GM18868 (cell line): ENCODE measurements around the gene CCNB2.
"Not testable (repeated sequence)": the region's sequence is repeated elsewhere in the genome, so short reads cannot be mapped to it uniquely, and the experiment has no call there.

Experiments used
- ATAC-seq: cut with Tn5 transposase; IDR thresholded peaks from one replicate; pipeline ENCODE4 v1.9.1; 2021; ENCODE audit warnings: mild to moderate bottlenecking, moderate library complexity; ENCODE audit not compliant: unreplicated experiment

The CCNB2 gene

GRCh38 chr15:59131969-59132562, 27.1 kb downstream of the CCNB2 start:
- ATAC-seq: no peak

GRCh38 chr15:59133929-59134427, 29.0 kb downstream of the CCNB2 start:
- ATAC-seq: no peak

DNA sequence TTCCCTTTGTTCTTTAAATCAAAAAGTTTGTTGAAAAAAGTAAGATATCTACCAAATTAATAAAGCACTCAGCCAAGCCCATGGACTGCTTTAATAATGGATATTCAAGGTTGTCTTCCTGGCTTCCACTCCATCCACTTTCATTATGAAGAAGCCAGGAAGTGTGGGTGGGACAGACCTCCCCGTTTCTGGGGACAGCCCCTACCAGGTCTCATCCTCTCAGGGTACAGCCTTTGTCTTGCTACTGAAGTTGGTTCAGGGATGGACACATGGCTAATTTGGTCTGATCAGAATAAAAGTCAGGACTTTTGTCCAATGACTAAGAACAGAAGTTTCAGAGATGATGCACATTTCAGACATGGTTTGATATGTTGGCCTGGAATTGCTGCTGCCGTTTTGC, 32.6 kb downstream of the CCNB2 start:
- ATAC-seq: no peak

GRCh38 chr15:59138243-59138642, 33.3 kb downstream of the CCNB2 start:
- no peak for ATAC-seq

DNA sequence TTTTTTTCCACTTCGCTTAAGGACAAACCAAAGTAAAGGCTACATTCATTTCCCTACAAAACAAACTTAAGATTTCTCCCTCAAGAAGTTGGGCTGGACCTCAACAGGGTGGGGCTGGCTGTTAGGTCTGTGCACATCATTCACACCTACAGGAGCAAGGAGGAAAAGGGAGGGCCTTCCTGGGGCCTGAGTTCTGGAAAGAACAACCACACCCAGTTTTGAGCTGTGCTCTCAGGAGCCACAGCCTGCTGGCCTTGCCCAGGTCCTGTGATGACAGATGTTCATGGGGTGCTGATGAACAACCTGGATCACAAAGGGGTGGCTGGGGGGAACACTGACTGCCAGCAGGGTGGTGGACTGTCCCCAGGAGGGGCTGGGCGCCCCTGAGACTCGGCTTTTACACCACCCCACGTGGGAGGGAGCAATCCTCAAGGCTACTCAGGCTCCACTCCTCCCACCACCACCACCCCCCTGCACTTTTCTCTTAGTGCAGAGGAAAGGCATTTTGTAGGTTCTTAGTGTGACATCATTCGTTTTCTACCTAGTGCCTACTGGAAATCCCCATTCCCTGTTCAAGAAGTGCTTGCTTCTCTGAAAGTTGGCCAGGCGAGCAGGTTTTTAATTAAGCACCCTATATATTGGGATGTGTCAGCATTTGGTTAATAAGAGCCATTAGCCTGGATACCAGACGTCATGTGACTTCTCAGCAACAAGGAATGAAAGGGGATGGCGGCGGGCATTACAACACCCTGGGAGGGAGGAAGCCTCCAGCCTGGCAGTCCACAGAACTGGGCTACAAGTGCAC, 35.7 kb downstream of the CCNB2 start:
- no peak for ATAC-seq

- no peak for ATAC-seq
These were observed 38.3 kb downstream of the CCNB2 start for GRCh38 chr15:59143281-59143680.

DNA sequence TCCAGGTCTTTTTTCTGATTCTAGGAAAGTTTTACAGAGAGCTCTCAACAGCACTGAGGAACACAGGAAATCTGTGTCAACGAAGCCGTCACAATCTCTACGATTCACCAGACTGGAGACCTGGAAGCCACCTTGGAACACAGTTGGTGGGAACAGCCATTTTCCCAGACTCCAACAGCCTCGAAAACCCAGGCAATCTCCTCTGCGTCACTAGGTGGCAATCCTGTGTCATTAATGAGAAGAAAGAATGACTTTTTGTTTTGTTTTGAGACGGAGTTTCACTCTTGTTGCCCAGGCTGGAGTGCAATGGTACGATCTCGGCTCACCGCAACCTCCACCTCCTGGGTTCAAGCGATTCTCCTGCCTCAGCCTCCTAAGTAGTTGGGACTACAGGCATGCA, 39.6 kb downstream of the CCNB2 start:
- not testable (repeated sequence) for ATAC-seq

GRCh38 chr15:59147666-59148065, 42.7 kb downstream of the CCNB2 start:
- ATAC-seq: no peak

GRCh38 chr15:59148153-59148833, 43.3 kb downstream of the CCNB2 start:
- no peak for ATAC-seq

DNA sequence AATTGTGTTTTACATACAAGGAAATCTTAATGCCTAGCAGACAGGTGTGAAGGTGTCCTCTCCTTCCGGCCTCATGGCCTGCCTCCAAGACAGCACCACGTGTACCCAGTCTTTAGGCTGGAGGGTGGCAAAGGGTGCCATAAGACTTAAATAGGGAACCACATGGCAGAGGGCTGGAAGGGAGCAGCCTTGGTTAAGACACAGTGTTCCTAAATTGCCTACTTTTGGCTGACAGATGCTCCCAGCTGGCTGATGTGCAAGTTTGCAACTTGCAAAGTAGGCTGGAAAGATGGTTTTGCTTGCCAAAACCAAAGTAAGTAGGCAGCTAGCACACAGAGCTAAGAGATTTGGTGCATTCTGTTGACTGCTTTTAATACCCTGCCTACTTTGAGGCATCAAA, 45.2 kb downstream of the CCNB2 start:
- no peak for ATAC-seq

DNA sequence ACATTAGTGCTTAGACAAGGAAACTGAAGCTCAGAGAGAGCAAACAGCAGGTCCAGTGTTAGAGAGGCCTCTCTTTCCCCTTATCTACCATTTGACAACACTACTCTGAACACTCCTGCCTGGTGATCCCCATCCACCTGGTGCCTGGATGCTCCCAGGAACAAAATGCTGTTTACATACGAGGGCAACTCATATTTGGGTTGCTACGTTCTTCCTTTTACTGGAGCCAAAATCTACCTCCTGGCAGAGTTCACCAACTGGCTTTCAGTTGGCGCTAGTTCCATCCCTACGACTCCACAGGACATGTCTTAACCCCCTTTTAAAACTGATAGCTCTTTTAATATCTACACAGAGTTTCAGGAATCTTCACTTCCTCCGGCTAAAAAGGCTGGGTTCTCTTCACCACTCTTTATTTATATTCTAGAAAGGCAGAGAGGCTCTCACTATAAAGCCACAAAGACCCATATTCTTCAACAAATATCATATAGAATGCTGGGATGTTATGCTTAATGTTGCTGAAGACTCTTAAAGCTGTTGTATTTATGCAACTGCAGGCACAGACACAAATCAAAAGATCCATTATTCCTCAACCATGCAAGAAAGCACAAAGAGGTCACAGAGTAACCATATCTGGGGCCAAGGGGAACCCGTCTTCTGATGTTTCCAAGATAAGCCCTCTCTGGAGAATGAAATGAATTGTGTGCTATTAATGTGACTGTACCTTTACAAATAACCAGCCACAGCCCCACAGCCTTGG, 47.9 kb downstream of the CCNB2 start:
- ATAC-seq: no peak

- no peak for ATAC-seq
These were observed 48.5 kb downstream of the CCNB2 start for GRCh38 chr15:59153466-59153865.

GRCh38 chr15:59154243-59154642, 49.3 kb downstream of the CCNB2 start:
- no peak for ATAC-seq

DNA sequence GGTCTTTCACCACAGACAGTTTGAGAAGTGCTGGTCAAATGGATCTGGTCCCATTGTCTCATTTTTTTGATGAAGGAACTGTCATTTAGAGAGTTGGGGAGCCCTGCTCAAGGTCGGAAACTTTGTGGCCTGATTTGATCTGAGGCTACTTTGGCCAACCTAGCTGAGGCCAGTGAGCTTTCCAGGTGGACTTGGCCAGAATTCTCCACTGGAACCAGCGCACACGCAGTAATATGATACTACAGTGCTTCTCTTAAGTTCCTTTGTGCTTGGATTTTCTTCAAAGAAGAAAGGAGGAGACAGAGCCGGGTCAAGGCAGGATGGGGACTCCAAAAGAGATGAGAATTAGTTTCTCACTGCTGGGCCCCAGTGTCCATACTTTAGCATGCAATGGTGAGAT, 50.5 kb downstream of the CCNB2 start:
- no peak for ATAC-seq

- no peak for ATAC-seq
These were observed 52.5 kb downstream of the CCNB2 start for GRCh38 chr15:59157396-59157795.

- no peak for ATAC-seq
These were observed 53.1 kb downstream of the CCNB2 start for GRCh38 chr15:59157840-59158700.

- ATAC-seq: no peak
These were observed 53.7 kb downstream of the CCNB2 start for GRCh38 chr15:59158701-59159034.

GRCh38 chr15:59159210-59159609, 54.3 kb downstream of the CCNB2 start:
- ATAC-seq: no peak

DNA sequence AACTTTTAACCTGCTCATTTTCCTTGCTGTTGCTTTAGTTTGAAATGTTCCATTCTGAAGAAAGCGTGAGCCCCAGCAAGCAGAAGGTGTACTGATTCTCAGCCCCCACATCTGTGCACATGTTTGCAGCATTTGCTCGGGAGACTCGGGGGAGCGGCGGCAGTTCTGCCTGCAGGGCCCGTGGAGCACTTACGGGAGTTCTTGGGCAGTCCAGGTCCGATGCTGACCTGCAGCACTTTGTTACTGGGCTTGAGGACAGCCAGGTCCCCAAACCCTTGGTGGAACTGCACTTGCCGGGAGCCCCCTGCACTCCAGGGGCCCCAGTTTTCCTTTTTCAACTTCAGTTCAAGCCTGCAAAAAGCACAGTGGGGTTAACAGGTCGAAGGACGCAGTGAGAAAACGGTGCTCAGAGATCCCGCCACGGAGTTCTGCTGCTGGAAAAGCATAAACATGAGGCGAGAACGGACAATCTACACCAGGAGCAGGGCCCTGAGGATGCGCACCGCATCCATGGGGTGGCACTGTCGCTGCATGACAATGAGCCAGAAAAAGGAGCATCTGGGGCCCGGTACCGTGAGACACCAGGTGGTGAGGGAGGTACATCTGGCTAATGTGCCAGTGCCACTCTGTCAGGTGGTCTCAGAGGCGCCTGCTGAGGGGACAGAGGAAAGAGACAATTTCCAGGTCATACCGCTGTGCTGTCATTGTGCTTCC, 56.1 kb downstream of the CCNB2 start:
- no peak for ATAC-seq

- not testable (repeated sequence) for ATAC-seq
These were observed 57.1 kb downstream of the CCNB2 start for GRCh38 chr15:59162080-59162479.
